Neural crest cell (in vitro differentiated cells): Measurements from ENCODE around the gene TBC1D3B. TPM values are rescaled to one million over a fixed set of nuclear protein-coding genes. Genes with fewer than 3 reads are reported as not detected.
"Not testable (repeated sequence)": the region's sequence is repeated elsewhere in the genome, so short reads cannot be mapped to it uniquely, and the experiment has no call there.

Source experiments
- DNase-seq: peaks from one replicate; pipeline ENCODE4 v3.0.0; 2021; ENCODE audit warnings: low read depth, mixed read lengths, low spot score
- H3K27ac Mint-ChIP-seq: one replicate; pipeline ENCODE4 v1.8.0; 2021; ENCODE audit warnings: mild to moderate bottlenecking, mixed read lengths; ENCODE audit not compliant: unreplicated experiment
- H3K27me3 Mint-ChIP-seq: 2 replicates; pipeline ENCODE4 v1.8.0; 2021; ENCODE audit warnings: low read depth, mild to moderate bottlenecking, mixed read lengths
- H3K36me3 Mint-ChIP-seq: 2 replicates; pipeline ENCODE4 v1.8.0; 2021; ENCODE audit warnings: low read depth, mild to moderate bottlenecking, mixed read lengths
- H3K4me1 Mint-ChIP-seq: 2 replicates; pipeline ENCODE4 v1.8.0; 2021; ENCODE audit warnings: mixed read lengths
- H3K4me3 Mint-ChIP-seq: one replicate; pipeline ENCODE4 v1.8.0; 2021; ENCODE audit warnings: mild to moderate bottlenecking, mixed read lengths
- H3K9me3 Mint-ChIP-seq: 2 replicates; pipeline ENCODE4 v1.8.0; 2021; ENCODE audit warnings: mixed read lengths
- total RNA-seq: library from RNA; stranded (reverse); gene quantifications from 2 replicates; pipeline ENCODE4 v1.2.1, GENCODE V29; 2021
- TF ChIP-seq, protein P1 (sequence below): fragments of 200-600 bp; sonication (generic); conservative IDR thresholded peaks from 2 replicates; pipeline ENCODE4 v1.5.0; 2021; ENCODE audit warnings: antibody characterized with exemption, mild to moderate bottlenecking

Gene TBC1D3B
- total RNA-seq, 1 donor from 2014 or later = 12.5 TPM

DNA sequence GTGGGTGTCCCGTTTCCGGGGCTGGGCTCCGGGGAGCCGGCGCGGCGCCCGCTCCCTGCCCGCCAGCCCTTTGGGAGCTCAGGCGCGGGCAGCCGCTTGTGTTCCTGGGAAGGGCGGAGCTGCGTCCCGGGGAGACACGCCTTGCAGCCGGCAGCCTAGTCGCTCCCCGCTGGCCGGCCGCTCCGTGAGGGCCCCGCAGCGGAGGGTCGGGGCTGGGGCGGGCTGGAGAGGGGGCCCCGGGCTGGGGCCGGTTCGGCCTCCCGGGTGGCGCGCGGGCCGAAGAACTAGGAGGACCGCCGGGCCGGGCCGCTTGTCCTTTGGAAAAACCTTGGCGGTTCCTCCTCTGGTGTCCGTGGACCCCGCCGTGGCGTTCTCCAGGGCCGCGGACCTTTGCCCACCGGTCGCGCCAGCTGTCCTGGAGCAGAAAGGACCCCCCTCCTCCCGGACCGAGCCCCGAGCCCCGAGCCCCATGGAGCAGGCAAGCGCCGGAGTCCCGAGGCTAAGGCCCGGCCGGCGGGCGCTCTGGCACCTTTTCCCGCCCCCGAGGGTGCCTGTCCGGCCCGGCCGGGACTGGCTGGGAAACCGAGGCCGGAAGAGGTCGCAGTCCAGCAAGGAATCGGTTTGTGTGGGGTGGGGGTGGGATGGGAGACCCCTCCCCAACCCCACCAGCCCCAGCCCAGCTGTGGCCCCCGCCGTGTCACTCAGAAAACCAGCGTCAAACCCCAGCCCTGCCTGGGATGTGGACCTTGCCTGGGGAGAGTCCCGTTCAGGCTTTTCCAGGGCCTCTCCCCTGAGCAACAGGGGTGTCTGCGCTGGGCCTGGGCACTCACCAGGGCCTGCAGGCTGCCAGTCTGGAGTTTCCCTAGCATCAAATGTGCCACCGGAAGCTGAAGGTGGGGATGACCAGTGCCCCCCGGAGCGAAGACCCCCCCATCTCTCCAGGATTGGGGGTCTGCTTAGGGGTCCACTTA is 6.8 kb upstream of the TBC1D3B start:
- DNase-seq = peak; percentile 78
- Mint-ChIP-seq H3K36me3 (no peaks in the 10 kb centered on the region), H3K9me3 (no peaks in the 10 kb centered on the region), H3K27me3 (peaks cover 60% of the 10 kb centered on the region), H3K4me1 (peaks cover 5% of the 10 kb centered on the region), H3K4me3 (peak overlapping the region; percentile 90), H3K27ac (no peak overlapping the region)
- TF ChIP-seq, protein P1, sequence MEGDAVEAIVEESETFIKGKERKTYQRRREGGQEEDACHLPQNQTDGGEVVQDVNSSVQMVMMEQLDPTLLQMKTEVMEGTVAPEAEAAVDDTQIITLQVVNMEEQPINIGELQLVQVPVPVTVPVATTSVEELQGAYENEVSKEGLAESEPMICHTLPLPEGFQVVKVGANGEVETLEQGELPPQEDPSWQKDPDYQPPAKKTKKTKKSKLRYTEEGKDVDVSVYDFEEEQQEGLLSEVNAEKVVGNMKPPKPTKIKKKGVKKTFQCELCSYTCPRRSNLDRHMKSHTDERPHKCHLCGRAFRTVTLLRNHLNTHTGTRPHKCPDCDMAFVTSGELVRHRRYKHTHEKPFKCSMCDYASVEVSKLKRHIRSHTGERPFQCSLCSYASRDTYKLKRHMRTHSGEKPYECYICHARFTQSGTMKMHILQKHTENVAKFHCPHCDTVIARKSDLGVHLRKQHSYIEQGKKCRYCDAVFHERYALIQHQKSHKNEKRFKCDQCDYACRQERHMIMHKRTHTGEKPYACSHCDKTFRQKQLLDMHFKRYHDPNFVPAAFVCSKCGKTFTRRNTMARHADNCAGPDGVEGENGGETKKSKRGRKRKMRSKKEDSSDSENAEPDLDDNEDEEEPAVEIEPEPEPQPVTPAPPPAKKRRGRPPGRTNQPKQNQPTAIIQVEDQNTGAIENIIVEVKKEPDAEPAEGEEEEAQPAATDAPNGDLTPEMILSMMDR = no peak

DNA sequence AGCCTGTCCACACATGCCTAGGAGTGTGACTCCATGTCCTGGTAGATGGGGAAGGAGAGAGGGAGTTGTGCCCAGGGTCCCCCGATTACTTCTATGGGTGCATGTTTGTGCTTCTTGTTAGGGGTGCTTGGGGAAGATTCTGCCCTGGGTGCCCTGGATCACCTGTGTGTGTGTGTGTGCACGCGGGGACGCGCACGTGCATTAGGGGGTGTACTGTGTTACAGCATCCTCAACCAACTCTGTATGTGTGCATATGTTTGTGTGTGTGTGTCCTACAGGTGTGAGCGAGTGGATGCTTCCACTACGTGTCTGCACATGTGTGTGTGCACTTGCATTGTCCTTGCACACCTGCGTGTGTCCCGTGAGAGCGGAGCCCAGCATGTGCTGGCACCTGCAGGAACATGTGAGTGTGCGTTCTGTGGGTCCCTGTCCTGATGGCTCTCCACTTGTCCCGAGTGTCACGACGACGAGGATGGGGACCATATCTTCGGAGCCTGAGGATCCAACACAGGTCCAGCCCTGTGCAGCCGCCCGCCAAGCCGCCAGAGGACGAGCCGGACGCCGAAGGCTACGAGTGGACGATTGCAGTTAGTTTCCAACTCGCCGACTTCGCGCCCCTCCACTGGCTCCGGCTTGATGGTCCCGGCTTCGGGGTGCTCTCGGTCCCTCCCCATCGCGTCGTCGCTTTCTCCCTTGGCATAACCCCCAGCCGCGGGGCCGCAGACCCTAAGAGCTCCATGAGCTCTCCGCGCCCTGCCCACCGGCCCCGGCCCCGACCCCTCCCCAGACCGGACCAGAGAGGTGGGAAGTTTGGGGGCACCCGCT is 6.0 kb upstream of the TBC1D3B start:
- DNase-seq = peak; percentile 53
- Mint-ChIP-seq H3K9me3 (no peaks in the 10 kb centered on the region), H3K27me3 (peaks cover 60% of the 10 kb centered on the region), H3K4me3 (peak overlapping the region; percentile 90), H3K4me1 (peaks cover 5% of the 10 kb centered on the region), H3K27ac (peak overlapping the region; percentile 87), H3K36me3 (no peaks in the 10 kb centered on the region)
- TF ChIP-seq, protein P1 = no peak

DNA sequence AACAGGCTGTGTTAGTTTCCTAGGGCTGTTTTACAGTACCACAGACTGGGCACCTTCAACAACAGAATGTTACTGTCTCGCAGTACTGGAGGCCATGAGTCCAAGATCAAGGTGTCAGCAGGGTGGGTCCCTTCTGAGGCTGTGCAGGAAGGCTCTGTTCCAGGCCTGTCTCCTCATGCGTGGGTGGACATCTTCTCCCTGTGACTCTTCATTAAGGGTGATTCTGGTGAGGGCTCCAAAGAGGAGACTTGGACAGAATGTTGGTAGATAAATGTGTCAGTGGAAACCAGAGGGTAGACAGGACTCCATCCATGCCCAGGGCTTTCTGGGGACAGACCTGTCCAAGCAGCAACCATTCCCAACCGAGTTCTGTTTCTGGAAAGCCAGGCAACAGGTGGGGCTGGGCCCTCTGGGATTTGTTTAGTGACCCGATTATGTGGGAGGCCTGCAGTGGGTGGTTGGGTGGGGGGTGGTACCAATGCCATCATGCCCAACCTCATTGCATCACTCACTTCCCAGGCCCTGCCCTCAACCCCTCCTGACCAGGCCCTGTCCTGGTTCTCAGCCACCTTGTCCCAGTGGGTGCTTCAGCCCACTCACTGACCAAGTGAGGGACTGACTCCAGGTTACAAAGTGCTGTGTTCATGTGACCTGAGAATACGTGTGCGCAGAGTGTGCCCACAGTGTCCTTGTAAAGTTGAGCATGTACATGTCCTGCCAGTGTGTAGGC is 5.2 kb upstream of the TBC1D3B start:
- Mint-ChIP-seq H3K27me3 (peaks cover 57% of the 10 kb centered on the region), H3K4me3 (peak overlapping the region; percentile 90)
- H3K9me3 Mint-ChIP-seq, DNase-seq, H3K4me1 Mint-ChIP-seq, H3K36me3 Mint-ChIP-seq, H3K27ac Mint-ChIP-seq: not testable (repeated sequence)

DNA sequence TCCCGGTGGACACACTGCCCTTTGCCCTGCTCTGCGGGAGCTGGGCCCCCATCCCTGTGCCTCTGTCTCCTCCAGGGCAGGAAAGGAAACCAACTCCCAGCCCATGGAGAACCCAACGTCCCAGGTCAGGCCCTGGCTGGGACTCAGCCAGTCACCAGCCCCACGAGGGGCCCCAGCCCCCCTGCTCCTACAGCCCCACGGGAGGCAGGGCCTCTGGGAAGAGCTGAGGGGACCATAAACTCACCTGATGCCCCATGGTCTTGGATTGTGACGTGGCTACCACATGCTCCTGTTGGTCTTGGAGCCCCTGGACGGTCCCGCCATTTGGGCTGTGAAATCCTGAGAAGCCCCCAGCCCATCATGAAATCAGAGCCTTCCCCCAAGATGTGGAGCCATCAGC is 7.6 kb downstream of the TBC1D3B start:
- H3K4me1 Mint-ChIP-seq, H3K9me3 Mint-ChIP-seq, H3K36me3 Mint-ChIP-seq, DNase-seq, H3K27ac Mint-ChIP-seq, H3K4me3 Mint-ChIP-seq, H3K27me3 Mint-ChIP-seq: not testable (repeated sequence)

DNA sequence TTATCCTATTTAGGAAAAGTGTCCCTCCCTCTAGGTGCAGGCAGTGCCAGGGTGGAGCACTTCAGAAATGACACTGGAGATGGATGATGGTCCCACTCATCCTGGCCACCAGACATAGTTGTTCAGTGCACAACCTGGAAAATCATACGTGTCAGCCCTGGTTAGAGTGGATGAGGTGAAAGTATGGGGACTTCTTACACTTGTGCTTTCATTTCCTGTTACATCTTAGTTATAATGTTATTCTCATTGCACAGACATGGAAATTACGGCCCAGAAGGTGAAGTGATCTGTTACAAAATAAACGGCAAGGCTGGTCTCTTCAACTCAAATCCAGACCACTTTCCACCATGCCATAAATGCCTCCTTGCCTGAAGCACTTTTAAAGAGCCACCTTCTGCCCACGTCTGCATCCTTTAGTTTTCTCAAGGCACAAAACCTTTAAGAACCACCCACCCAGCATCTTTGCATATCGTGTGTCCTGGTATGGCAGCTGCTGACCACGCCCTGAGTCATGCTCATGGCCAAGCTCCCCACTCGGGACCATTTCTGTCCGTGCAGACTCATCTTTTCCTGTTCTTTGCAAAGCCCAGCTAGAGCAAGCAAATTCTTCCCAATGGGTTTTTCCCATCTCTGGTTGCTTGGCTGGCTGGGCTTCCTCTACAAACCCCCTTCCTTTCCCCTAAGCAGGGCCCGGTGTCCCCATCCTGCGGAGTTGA is 22.4 kb downstream of the TBC1D3B start:
- Mint-ChIP-seq H3K27me3 (peaks cover 28% of the 10 kb centered on the region), H3K4me1 (peaks cover 1% of the 10 kb centered on the region), H3K36me3 (no peaks in the 10 kb centered on the region), H3K4me3 (no peak overlapping the region), H3K27ac (no peak overlapping the region), H3K9me3 (no peaks in the 10 kb centered on the region)
- no peak for DNase-seq
- TF ChIP-seq, protein P1 = no peak
